ENCODE results near the gene UCP3.

DNA sequence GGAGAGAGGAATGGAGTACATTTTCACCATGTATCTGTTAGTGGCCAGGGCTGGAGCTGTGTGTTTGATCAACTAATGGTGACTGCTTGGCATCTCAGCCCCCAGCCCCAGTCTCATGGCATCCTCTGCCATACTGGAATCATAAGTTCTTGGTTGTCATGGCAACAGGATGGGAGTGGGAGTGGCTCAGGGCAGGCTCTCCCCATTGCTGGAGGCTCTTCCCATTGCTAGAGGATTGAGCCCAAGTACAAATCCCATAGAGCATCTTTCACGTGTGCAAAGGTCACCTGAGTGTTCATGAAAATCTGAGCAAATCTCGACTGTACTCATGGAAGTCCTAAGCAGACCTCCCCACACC is 43.1 kb downstream of the UCP3 start:
- TF ChIP-seq, protein P1, sequence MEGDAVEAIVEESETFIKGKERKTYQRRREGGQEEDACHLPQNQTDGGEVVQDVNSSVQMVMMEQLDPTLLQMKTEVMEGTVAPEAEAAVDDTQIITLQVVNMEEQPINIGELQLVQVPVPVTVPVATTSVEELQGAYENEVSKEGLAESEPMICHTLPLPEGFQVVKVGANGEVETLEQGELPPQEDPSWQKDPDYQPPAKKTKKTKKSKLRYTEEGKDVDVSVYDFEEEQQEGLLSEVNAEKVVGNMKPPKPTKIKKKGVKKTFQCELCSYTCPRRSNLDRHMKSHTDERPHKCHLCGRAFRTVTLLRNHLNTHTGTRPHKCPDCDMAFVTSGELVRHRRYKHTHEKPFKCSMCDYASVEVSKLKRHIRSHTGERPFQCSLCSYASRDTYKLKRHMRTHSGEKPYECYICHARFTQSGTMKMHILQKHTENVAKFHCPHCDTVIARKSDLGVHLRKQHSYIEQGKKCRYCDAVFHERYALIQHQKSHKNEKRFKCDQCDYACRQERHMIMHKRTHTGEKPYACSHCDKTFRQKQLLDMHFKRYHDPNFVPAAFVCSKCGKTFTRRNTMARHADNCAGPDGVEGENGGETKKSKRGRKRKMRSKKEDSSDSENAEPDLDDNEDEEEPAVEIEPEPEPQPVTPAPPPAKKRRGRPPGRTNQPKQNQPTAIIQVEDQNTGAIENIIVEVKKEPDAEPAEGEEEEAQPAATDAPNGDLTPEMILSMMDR (IDR thresholded peaks at IDR 0.05; ENCODE audit: control extremely low read depth in 1 of 3, insufficient read depth in 1 of 3, low read depth in 1 of 3, low read length in 3 of 3) = no peak
- TF ChIP-seq SRF (IDR thresholded peaks at IDR 0.05; ENCODE audit: low read depth, low read length) (no peak), GABPA (IDR thresholded peaks at IDR 0.05; ENCODE audit: borderline replicate concordance, insufficient read depth, low read length) (no peak), POLR2AphosphoS5 (IDR thresholded peaks at IDR 0.05; ENCODE audit: low read depth, low read length) (no peak), SP2 (IDR thresholded peaks at IDR 0.05; ENCODE audit: low read length) (no peak), YY1 (IDR thresholded peaks at IDR 0.05; ENCODE audit: low read depth, low read length) (no peak), EZH2 (IDR thresholded peaks at IDR 0.05; ENCODE audit: low read depth, low read length, severe bottlenecking) (no peak), TAF1 (IDR thresholded peaks at IDR 0.05; ENCODE audit: low read depth, low read length) (no peak), EP300 (IDR thresholded peaks at IDR 0.05; ENCODE audit: borderline replicate concordance in 1 of 2, low read depth in 2 of 2, low read length in 2 of 2) (no peak), TCF12 (IDR thresholded peaks at IDR 0.05; ENCODE audit: low read depth, low read length) (no peak), BACH1 (IDR thresholded peaks at IDR 0.05; ENCODE audit: low read length) (no peak)
- TF ChIP-seq, protein P2, sequence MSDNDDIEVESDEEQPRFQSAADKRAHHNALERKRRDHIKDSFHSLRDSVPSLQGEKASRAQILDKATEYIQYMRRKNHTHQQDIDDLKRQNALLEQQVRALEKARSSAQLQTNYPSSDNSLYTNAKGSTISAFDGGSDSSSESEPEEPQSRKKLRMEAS (IDR thresholded peaks at IDR 0.05) = no peak
- TF ChIP-seq, protein P3, sequence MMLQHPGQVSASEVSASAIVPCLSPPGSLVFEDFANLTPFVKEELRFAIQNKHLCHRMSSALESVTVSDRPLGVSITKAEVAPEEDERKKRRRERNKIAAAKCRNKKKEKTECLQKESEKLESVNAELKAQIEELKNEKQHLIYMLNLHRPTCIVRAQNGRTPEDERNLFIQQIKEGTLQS (IDR thresholded peaks at IDR 0.05; ENCODE audit: insufficient read depth, low read depth, low read length) = no peak

Measured in H1 (cell line).